ENCODE data around the gene LHFPL2. TPM values are rescaled to one million over a fixed set of nuclear protein-coding genes. Genes with fewer than 3 reads are reported as not detected.
"Not testable (repeated sequence)": the region's sequence is repeated elsewhere in the genome, so short reads cannot be mapped to it uniquely, and the experiment has no call there.

LHFPL2 gene
- total and polyA plus RNA-seq, 5 experiments from 2014 or later: 0.15 to 1.8 (median 0.56) TPM

- Mint-ChIP-seq H3K27ac (no peak overlapping the region), H3K4me3 (no peak overlapping the region), H3K4me1 (no peaks in the 10 kb centered on the region), H3K36me3 (no peaks in the 10 kb centered on the region), H3K27me3 (peaks cover 0 to 9% (median 5%) of the 10 kb centered on the region in 5 donors), H3K9me3 (peaks cover 0 to 6% (median 0%) of the 10 kb centered on the region in 9 donors)
- POLR2A ChIA-PET: no interaction called here
- no peak for DNase-seq
- no peak for ATAC-seq
These were observed 27.6 kb upstream of the LHFPL2 start for GRCh38 chr5:78675956-78676730.

DNA sequence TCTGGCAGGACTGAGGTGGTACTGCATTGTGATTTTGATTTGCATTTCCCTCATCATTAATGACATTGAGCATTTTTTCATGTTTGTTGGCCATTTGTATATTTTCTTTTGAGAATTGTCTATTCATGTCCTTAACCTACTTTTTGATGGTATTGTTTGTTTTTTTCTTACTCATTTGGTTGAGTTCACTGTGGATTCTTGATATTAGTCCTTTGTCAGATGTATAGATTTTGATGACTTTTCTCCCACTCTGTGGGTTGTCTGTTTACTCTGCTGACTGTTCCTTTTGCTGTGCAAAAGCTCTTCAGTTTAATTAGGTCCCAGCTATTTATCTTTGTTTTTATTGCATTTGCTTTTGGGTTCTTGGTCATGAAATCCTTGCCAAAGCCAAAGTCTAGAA is 25.3 kb upstream of the LHFPL2 start:
- H3K9me3 Mint-ChIP-seq, H3K27me3 Mint-ChIP-seq, POLR2A ChIA-PET, H3K4me1 Mint-ChIP-seq, ATAC-seq, H3K36me3 Mint-ChIP-seq, H3K4me3 Mint-ChIP-seq, H3K27ac Mint-ChIP-seq, DNase-seq: not testable (repeated sequence)

GRCh38 chr5:78672154-78672553 is 23.6 kb upstream of the LHFPL2 start:
- H3K36me3 Mint-ChIP-seq: no peaks in the 10 kb centered on the region
- POLR2A ChIA-PET: no interaction called here
- H3K4me1 Mint-ChIP-seq: no peaks in the 10 kb centered on the region
- peaks cover 0 to 6% (median 0%) of the 10 kb centered on the region in 9 donors for H3K9me3 Mint-ChIP-seq
- H3K4me3 Mint-ChIP-seq: no peak overlapping the region
- ATAC-seq: no peak
- H3K27ac Mint-ChIP-seq: no peak overlapping the region
- no peak for DNase-seq
- H3K27me3 Mint-ChIP-seq: peaks cover 0 to 14% (median 8%) of the 10 kb centered on the region in 5 donors

DNA sequence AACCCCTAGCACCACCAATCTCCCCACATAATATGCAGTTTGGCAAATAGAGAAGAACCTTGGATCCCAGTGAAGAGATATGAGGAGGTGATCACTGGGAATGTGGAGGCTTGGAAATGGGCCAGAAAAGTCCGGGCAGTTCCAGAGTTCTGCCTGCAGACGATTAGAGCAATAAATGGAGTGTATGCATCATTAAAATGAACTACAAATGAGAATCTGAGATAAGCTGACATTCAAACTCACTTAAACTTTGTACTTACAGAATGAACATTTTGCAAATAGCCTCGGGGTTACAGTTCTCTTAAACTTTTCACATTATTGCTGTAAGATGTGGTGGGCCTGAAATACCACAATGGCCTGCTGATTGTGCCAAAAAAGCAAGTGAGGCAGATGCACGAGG is 23.0 kb upstream of the LHFPL2 start:
- Mint-ChIP-seq H3K27ac (no peak overlapping the region), H3K4me1 (no peaks in the 10 kb centered on the region), H3K4me3 (no peak overlapping the region), H3K36me3 (no peaks in the 10 kb centered on the region), H3K9me3 (peaks cover 0 to 6% (median 0%) of the 10 kb centered on the region in 9 donors), H3K27me3 (peaks cover 0 to 14% (median 8%) of the 10 kb centered on the region in 5 donors)
- ATAC-seq (no peak), DNase-seq (no peak)
- POLR2A ChIA-PET: no interaction called here

GRCh38 chr5:78670701-78671269 is 22.2 kb upstream of the LHFPL2 start:
- POLR2A ChIA-PET: no interaction called here
- ATAC-seq: no peak
- H3K9me3 Mint-ChIP-seq: peaks cover 0 to 6% (median 0%) of the 10 kb centered on the region in 9 donors
- H3K27me3 Mint-ChIP-seq: peaks cover 0 to 14% (median 10%) of the 10 kb centered on the region in 5 donors
- no peak overlapping the region for H3K27ac Mint-ChIP-seq
- no peak for DNase-seq
- no peaks in the 10 kb centered on the region for H3K4me1 Mint-ChIP-seq
- H3K36me3 Mint-ChIP-seq: no peaks in the 10 kb centered on the region
- H3K4me3 Mint-ChIP-seq: no peak overlapping the region

- POLR2A ChIA-PET: no interaction called here
- H3K36me3 Mint-ChIP-seq: no peaks in the 10 kb centered on the region
- H3K9me3 Mint-ChIP-seq: peaks cover 0 to 4% (median 0%) of the 10 kb centered on the region in 9 donors
- ATAC-seq (no peak), DNase-seq (no peak)
- peaks cover 0 to 12% (median 8%) of the 10 kb centered on the region in 5 donors for H3K27me3 Mint-ChIP-seq
- H3K27ac Mint-ChIP-seq: no peak overlapping the region
- no peak overlapping the region for H3K4me3 Mint-ChIP-seq
- H3K4me1 Mint-ChIP-seq: no peaks in the 10 kb centered on the region
These were observed 20.8 kb upstream of the LHFPL2 start for GRCh38 chr5:78669331-78669730.

DNA sequence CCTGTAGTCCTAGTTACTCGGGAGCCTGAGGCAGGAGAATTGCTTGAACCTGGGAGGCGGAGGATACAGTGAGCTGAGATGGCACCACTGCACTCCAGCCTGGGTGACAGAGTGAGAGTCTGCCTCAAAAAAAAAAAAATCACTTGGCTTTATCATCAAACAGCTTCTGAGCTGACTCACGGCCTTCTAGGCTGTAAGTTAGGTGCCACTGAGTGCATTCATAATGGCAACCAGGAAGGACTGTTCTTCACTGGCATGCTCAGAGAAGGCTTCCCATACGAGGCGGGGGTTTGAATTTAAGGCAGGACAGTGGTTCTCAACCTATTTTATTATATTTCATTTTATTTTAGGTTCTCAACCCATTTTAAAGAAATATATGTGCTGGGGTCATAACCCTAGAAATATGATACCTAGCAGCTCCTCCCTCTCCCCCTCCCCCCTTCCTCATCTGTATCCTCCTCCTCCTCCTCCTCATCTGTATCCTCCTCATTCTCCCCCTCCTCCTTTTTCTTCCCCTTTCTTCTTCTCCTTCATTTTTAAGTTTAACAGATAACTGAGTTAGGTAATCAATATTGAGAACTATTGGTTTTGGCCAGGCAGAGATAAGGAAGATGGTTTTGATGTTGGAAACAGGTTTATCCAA is 19.0 kb upstream of the LHFPL2 start:
- no peak for DNase-seq
- POLR2A ChIA-PET: no interaction called here
- no peak for ATAC-seq

GRCh38 chr5:78666975-78667374 is 18.4 kb upstream of the LHFPL2 start:
- POLR2A ChIA-PET, DNase-seq, H3K27ac Mint-ChIP-seq, H3K36me3 Mint-ChIP-seq, H3K27me3 Mint-ChIP-seq, H3K4me1 Mint-ChIP-seq, H3K9me3 Mint-ChIP-seq, H3K4me3 Mint-ChIP-seq, ATAC-seq: not testable (repeated sequence)

More for the DNA sequence above, 19.0 kb upstream of the LHFPL2 start:
- no peak overlapping the region for H3K27ac Mint-ChIP-seq
- no peaks in the 10 kb centered on the region for H3K4me1 Mint-ChIP-seq
- H3K27me3 Mint-ChIP-seq: peaks cover 0 to 8% (median 4%) of the 10 kb centered on the region in 5 donors
- no peak overlapping the region for H3K4me3 Mint-ChIP-seq
- no peaks in the 10 kb centered on the region for H3K36me3 Mint-ChIP-seq
- peaks cover 0 to 2% (median 0%) of the 10 kb centered on the region in 9 donors for H3K9me3 Mint-ChIP-seq

- Mint-ChIP-seq H3K27me3 (peaks cover 0 to 5% (median 4%) of the 10 kb centered on the region in 5 donors), H3K4me1 (no peaks in the 10 kb centered on the region), H3K9me3 (no peaks in the 10 kb centered on the region), H3K27ac (no peak overlapping the region), H3K36me3 (no peaks in the 10 kb centered on the region), H3K4me3 (no peak overlapping the region)
- POLR2A ChIA-PET: no interaction called here
- ATAC-seq: no peak
- no peak for DNase-seq
These were observed 17.5 kb upstream of the LHFPL2 start for GRCh38 chr5:78666041-78666444.

DNA sequence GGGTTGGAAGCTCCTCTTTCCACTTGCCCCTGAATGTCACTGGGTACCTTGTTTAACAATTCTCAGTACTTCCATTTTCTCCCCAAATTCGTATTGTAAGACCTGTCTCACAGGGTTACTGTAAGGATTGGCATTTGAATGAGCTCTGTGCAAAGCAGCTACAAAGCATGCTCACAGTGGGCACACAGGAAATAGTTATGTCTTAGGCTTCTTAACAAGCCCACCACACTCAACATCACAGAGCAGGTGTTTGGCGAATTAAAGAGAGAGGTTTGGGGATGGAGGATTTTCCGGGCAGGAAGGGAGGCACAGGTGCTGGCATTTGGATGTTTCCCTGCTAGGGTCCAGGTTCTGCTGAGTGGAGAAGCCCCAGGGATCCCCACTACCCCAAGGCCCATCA is 17.0 kb upstream of the LHFPL2 start:
- DNase-seq (no peak), ATAC-seq (no peak)
- H3K27me3 Mint-ChIP-seq: peaks cover 0 to 5% (median 4%) of the 10 kb centered on the region in 5 donors
- no peaks in the 10 kb centered on the region for H3K9me3 Mint-ChIP-seq
- no peaks in the 10 kb centered on the region for H3K4me1 Mint-ChIP-seq
- POLR2A ChIA-PET: no interaction called here
- H3K36me3 Mint-ChIP-seq: no peaks in the 10 kb centered on the region
- H3K27ac Mint-ChIP-seq: no peak overlapping the region
- no peak overlapping the region for H3K4me3 Mint-ChIP-seq

GRCh38 chr5:78662323-78662722 is 13.8 kb upstream of the LHFPL2 start:
- ATAC-seq (no peak), DNase-seq (no peak)
- Mint-ChIP-seq H3K9me3 (no peaks in the 10 kb centered on the region), H3K27me3 (peaks cover 0 to 8% (median 2%) of the 10 kb centered on the region in 5 donors), H3K4me3 (no peak overlapping the region), H3K27ac (no peak overlapping the region), H3K36me3 (no peaks in the 10 kb centered on the region), H3K4me1 (no peaks in the 10 kb centered on the region)
- POLR2A ChIA-PET: no interaction called here

- Mint-ChIP-seq H3K9me3 (no peaks in the 10 kb centered on the region), H3K27me3 (peaks cover 0 to 11% (median 2%) of the 10 kb centered on the region in 5 donors), H3K36me3 (no peaks in the 10 kb centered on the region), H3K4me3 (no peak overlapping the region), H3K27ac (no peak overlapping the region), H3K4me1 (no peaks in the 10 kb centered on the region)
- DNase-seq (no peak), ATAC-seq (no peak)
- POLR2A ChIA-PET: no interaction called here
These were observed 13.1 kb upstream of the LHFPL2 start for GRCh38 chr5:78661691-78662090.

GRCh38 chr5:78661044-78661443 is 12.5 kb upstream of the LHFPL2 start:
- no peak for DNase-seq
- Mint-ChIP-seq H3K4me3 (no peak overlapping the region), H3K4me1 (no peaks in the 10 kb centered on the region), H3K27ac (no peak overlapping the region), H3K36me3 (no peaks in the 10 kb centered on the region), H3K27me3 (peaks cover 0 to 10% (median 2%) of the 10 kb centered on the region in 5 donors), H3K9me3 (no peaks in the 10 kb centered on the region)
- ATAC-seq: no peak
- POLR2A ChIA-PET: no interaction called here
